HG03439 (cell line): Measurements from ENCODE around the gene RAB3GAP1.
A peak's percentile ranks its signal among the peaks of the same experiment; 100 is the strongest.

Experiments
- ATAC-seq: cut with Tn5 transposase; IDR thresholded peaks from one replicate; pipeline ENCODE4 v1.9.1; 2021; ENCODE audit warnings: mild to moderate bottlenecking, moderate library complexity; ENCODE audit not compliant: unreplicated experiment

The RAB3GAP1 gene

DNA sequence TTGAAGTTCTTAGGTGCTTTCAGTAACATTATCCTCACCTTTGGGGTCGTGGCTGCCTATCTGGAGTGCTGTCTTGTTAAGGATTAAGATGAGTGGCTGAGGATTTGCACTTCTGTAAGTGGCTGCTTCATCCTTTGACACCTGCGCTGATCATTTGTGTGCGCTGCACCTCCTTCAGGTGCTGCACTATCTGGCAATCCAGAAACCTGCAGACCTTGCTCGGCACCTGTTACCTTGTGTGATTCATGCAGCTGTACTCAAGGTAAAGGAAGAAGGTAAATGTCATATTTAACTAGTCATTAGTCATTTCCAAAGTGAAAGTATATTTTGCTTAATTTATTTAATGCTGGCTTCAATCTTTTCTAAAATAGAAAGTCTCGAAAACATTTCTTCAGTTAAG lies 110.3 kb downstream of the RAB3GAP1 start:
- no peak for ATAC-seq

DNA sequence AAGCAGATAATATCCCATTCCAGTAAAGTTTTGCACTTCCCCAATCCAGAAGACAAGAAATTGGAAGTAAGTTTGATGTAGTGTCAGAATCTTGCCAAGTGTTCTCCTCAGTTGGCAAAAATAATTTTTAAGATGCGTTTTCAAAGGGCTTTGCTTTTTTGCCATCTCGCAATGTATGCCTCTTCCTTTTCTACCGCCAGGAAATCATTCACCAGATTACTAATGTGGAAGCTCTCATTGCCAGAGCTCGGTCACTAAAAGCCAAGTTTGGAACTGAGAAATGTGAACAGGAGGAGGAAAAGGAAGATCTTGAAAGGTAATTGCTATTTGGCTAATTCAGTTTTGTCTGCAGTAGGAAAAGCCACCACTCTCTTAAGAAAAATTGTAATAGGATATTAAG lies 110.7 kb downstream of the RAB3GAP1 start:
- peak; percentile 4 for ATAC-seq

DNA sequence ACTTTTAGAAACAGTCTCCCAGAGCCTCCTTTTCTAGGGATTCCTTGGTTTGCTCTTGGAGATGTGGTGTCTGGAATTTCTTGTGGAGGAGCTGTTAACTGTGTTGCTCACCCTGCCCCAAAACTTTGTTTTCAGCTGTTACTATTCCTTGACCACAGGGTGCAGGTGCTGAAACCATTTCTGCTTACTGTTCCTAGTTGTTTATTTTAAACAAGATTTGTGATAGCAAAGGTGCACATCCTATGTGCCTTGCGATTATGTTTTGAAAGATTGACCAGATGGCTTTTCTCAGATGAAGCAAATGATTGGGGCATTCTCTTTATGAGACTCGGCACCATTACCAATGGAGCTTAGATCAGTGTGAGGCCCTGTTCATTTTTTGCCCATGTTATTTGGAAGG lies 111.2 kb downstream of the RAB3GAP1 start:
- ATAC-seq, result peak; percentile 50

DNA sequence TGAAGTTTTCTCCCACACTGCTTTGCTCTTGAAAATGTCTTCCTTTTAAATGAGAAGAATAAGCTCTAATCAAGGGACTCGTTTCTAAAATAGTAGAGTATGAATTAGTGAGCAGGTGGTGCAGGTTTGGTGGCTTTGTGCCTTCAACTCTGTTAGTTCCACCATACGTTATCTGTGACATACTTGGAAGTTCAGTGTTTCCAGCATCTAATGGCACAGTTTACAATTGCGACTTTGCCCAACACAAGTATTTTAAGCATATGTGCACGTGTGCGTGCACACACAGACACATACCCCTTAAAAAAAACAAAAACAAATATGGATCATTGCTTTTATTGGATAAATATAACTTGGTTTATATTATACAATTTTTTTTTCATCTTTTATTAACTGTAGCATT lies 111.8 kb downstream of the RAB3GAP1 start:
- no peak for ATAC-seq

DNA sequence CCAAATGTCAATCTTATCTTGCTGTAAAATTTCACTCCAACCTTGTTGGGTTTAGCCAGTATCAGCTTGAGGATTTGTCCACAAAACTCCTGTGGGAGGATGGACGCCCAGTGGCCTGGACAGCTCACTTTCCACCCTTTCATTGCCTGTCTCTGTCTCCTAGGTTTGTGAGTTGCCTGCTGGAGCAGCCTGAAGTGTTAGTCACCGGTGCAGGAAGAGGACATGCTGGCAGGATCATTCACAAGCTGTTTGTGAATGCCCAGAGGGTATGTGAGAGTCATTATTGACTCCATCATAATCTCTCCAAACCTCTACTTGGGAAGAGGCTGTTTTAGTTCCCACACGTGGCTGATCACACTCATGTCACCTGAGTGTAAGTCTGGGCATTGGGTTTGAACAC lies 112.3 kb downstream of the RAB3GAP1 start:
- no peak for ATAC-seq

DNA sequence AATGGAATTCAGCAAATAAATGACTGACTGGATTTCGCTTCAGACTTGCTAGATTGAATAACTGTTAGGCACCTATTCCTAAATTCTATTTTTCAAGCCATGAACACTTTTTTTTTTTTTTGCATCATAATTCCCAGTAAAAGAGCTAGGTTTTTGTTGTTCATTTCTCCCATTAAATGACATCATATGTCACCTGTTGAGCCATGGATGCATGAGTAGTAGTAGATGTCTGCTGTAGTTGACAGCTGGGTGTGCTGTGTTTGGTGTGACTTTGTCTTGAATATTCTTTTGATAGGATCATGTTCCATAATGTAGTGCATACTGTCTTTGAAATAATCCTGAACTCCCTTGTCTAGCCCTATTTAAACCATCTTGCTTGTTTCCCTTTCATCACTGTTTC lies 115.2 kb downstream of the RAB3GAP1 start:
- no peak for ATAC-seq

DNA sequence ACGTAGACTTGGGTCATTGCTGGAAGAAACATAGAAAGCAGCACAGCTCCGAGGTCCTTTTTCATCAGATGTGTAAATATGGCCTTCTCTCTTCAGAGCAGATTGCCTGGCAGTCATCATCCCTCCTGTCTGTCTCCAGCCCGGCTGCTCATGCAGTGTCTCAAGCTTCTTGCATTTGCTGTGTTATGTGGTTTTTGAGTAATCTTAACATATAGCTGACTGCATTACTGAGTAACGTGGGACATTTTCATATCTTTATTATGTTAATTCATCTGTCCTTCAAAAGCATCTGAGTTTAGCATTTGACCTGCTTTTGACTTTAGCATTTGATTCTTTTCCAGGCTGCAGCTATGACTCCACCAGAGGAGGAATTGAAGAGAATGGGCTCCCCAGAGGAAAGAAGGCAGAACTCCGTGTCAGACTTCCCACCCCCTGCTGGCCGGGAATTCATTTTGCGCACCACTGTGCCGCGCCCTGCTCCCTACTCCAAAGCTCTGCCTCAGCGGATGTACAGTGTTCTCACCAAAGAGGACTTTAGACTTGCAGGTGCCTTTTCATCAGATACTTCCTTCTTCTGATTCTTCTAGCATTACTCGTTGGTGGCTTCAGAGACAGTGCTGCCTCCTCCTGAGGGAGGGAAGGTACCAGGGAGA lies 116.2 kb downstream of the RAB3GAP1 start:
- ATAC-seq, result no peak

DNA sequence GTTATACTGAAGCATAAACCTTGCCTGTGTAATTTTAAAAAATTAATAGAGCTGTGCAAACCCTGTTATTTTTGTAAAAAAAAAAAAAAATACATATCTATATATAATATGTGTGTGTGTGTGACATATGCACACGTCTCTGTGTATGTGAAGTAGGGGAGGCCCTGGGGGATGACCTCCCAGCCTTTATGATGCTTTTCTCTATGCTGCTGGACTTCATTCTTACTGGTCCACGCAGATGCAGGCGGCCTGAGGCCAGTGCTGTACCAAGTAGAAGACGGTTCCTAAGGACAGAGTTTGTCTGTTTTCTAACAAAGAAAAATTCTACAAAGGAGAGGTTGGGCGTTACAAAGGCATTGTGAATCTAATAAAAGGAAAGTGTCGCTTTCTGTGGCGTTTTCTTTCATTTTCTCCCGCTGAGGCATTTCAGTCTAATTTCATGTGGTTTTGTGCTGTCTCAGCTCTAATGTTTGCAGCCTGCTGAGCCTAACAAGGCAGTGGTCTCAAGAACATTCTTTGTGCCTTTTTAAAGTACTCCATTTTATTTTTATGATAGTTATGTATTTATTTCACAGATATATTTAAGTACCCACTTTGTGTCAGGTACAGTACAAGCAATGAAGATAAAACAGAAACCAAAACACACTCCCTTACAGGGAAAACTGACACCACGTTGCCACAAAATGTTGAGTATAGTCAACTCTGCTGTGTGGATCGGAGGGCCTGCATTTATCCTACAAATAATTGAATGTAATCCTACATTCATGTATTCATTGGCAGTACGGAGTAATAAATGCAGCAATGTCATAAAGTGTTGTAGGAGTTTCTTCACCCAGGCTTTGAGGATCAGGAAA lies 118.0 kb downstream of the RAB3GAP1 start:
- ATAC-seq, result no peak

DNA sequence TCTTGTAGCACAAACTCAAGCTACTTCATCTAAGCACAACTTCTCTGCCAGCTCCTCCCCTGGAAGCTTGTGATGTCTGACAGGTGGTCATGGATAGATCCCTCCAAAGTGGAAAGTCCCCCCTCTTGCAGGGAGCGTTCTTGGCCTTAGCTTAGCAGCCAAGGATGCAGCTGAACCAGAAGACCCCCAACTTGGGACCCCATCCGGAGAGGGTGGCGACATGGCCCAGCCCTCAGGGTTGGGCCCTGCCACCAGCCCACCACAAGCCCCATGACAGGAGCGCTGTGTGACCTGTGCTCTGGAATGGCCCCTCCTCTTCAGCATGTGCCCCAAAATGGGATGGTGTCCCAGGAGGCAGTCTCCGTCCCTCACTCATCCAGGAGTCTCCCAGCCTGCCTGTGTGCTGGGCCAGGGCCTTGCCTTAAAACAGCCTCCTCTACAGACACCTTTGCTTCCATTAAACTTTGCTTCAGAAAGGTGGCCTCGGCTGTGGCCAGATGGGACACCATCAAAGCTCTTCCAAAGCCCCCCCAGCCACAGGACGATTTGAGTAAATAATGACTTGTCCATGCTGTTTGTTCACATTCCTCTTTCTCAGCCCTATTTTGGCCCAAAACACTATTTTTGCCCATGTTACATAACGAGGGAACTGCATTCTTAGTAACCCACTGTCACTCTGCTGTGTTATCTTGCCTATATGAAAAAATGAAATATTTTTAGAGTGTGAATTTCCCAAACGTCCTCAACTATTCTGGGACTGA lies 122.1 kb downstream of the RAB3GAP1 start:
- ATAC-seq, result no peak

DNA sequence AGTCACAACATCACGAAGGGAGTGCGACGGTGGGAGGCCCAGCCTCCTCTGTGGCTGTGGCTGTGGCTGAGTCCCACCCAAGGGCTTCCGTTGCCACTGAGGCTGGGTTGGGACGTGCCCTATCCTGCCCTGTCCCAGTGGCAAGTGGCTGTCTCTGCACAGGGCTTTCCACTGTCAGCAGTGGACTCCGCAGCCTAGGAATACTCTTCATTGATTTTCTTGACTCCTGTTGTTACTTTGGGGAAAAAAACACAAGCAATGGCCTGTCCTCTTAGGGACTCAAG lies 122.7 kb downstream of the RAB3GAP1 start:
- no peak for ATAC-seq

DNA sequence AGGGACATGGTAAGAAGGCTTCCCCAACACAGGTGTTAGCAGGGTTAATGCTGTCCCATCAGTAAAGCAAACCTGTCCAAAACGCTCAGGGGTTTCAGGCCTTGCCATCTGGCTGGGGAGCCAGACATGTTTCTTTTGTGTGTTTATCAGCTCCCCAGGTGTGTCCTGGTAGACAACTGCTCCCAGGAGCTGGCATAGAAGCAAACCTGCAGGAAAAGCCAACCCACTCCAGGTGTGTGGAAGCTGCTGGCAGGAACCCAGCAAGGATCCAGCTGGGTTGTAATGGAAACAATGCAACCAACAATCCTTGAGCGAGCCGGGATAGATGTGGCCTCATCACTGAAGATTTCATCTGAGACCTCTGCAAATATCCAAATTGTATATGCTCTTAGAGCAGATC lies 123.1 kb downstream of the RAB3GAP1 start:
- ATAC-seq, result no peak

DNA sequence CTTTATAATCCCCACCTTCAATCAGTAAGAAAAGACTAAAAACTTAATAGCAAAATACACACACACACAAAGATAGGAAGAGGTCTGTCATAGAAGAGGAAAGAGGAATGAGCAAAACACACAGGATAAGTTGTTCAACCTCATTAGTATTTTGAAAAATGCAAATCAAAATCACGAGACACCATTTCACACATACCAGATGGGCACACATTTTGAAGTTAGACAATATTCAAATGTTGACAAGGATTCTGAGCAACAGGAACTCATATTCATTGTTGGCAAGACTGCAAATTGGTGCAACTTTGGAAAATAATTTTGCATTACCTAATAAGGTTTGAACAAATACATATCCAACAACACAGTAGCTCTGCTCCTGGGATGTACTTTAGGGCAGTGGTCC lies 127.6 kb downstream of the RAB3GAP1 start:
- no peak for ATAC-seq

DNA sequence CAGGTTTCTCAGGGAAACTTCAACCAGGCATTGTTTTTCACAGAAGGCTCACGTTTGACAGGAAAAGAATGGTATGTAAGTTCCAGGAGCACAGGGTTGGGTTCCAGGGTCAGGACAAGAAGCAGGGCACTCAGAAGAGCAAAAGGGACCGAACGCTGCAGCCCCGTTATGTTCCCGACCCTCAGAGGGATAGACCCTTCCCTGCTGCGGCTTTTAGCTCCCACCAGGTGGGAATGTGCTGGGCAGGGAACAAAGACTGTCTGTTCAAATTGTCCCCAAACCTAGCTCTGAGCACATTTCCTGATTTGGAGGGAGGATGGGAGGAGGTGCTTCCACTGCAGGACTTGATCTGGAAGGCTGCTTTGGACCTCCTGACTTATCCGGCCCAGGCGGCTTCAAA lies 130.1 kb downstream of the RAB3GAP1 start:
- no peak for ATAC-seq

DNA sequence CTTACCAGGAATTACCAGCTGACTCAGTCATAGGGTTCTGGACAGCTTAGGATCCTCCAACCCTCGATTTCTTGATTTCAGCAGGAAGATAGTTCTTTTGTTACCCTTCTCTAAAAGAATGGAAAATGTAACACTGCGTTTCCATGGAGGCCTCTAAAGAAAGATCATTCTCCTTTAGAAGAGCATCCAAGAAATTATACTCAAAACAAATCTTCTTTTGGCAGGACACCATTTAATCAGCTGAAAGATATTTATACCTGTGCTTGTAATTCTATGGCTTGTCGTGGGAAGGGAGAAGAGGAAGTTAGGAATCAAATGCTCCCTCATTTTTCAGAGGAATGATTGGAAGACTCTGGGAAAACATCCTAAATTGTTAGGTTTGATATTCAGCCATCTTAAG lies 130.5 kb downstream of the RAB3GAP1 start:
- ATAC-seq, result no peak

DNA sequence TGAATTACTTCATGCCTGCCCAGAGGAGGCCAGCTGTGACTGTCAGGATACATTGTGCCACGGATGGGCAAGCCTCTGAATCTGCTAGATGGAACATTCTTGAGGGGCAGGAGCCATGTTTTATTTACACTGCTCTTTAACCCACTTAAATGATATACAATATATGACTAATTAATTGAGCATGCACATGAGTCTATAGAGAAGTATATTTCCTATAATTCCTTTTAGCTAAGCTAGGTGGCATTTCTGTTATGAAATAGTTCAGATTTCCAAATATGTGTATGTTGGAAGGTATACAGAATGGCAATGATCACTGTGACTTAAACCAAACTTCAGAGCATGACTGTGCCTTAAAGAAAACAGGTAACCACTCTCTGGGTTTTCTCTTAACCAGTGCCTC lies 131.7 kb downstream of the RAB3GAP1 start:
- ATAC-seq, result no peak

DNA sequence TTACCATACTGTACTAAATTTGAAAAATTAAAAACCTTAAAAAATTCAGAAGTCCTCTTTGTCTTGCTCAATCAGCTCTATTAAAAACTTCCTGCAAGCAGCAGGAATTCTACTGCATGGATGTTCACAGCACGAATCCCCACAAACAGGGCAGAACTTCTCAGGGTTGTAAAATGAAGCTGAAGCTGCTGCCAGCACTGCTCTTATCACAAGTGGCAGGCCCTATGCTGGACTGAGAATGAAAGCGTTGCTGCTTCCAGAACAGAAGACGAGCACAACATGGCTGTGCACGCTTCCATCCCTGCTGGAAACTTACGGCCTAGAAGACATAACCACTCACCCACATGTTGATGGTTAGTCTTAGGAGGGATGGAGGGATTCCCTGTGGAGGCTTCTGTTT lies 134.0 kb downstream of the RAB3GAP1 start:
- ATAC-seq, result no peak

DNA sequence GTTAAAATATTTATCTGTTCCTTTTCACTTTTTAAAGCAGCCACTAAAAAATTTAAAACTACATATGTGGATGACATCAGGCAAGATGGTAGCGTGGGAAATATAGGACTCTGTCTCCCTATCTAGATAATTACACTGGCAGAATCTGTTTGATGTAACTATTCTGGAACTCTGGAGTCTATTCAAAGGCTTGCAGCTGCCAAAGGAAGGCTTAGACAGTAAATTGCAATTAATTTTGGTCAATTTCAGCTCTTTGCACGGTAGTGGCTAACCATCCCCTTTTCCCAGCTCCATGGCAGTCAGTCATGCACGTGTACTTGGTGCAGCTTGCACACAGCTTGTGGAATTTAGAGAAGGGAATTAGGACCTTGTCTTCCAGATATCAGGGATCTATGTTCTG lies 135.2 kb downstream of the RAB3GAP1 start:
- no peak for ATAC-seq

DNA sequence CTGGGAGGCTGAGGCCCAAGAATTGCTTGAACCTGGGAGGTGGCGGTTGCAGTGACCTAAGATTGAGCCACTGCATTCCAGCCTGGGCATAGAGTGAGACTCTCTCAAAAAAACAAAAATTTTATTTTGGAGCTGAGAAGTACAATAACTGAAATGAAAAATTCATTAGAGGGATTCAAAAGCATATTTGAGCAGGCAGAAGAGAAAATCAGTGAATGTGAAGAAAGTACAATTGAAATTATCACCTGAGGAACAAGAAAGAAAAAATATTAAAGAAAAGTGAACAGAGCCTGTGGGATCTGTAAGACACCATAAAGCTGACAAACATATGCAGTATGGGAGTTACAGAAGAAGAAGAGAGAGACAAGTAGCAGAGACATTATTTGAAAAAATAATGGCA lies 137.1 kb downstream of the RAB3GAP1 start:
- no peak for ATAC-seq

DNA sequence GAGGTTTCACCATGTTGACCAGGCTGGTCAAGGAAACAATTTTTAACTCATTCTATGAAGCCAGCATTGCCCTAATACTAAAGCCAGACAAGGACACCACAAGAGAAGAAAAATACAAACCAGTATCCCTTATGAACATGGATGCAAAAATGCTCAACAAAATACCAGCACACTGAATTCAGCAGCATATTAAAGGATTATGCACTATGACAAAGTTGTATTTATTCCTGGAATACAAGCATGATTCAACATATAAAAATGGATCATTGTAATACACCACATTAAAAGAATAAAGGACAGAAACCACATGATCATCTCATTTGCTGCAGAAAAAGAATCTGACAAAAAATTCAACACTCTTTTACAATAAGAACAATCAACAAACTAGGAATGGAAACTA lies 138.7 kb downstream of the RAB3GAP1 start:
- no peak for ATAC-seq

DNA sequence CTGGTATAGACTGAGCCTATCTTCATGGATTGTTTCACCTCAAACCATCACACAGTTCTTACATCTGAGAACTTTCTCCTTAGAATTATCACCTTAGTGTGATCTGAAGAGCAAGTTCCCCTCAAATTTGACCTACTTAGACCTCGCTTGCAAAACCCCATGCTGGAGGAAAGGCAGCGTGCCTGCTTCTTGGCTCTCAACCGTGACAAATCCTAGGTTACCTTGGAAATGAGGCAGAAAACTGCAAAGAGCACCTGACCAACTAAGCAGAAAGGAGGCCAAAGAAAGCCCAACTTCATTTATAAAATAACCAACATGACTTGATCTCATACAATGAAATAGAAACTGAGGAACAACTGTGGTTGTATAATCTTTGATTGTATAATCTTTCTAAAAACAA lies 146.4 kb downstream of the RAB3GAP1 start:
- ATAC-seq, result no peak

DNA sequence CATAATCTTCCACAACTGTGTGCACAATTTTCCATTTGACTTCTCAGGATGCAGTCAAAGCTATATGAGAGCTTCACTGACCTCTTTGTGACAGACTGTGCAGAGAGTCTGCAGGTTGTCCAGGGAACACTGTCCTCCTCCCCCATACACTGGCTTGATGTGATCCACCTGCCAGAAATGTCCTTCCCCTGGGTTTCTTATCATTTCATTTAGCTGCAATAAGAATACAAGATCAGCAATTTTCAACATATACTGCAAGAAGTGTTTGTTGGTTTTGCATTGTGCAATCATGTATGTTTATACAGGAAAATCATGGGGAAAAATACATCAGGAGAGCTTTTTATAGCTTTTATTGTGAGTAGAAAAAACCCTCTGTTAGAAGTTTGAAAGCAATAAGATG lies 150.7 kb downstream of the RAB3GAP1 start:
- ATAC-seq, result no peak

DNA sequence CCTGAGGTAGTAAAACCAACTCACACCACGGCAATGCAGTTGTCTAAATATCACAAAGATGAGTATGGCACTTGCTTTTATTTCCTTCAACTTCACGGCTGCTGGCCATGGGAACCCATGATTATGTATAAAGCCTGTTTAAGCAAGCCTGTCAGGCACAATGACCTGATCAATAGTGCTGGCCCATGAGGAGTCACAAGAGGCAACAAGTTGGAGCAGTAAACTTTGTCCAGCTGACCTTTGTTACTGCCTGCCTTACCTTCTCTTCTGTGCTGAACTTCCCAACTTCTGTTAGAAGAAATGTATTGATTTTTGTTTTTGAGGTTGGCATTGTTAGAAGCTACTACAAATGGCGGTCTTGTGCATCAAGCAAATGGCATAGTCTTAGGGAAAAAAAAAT lies 151.9 kb downstream of the RAB3GAP1 start:
- ATAC-seq, result no peak
